Prostate gland (tissue), 2 donors: ENCODE measurements around the gene CXCL10. TPM values are rescaled to one million over a fixed set of nuclear protein-coding genes. Genes with fewer than 3 reads are reported as not detected.

Experiments
- DNase-seq: peaks from one replicate; pipeline ENCODE4 v3.0.0-alpha.2; 2019; ENCODE audit warnings: low spot score
- H3K27ac ChIP-seq, 2 donors: fragments of 200-600 bp; sonication (generic); 2 replicates each; pipeline ENCODE4 v1.5.1; 2017 to 2019
- H3K27me3 ChIP-seq: fragments of 200-600 bp; sonication (generic); replicated peaks from 2 replicates; pipeline ENCODE4 v1.5.1; 2019; ENCODE audit not compliant: insufficient read depth
- H3K36me3 ChIP-seq, 2 donors: fragments of 200-600 bp; sonication (generic); 1 replicate in 1 of 2; 2 replicates in 1 of 2; pipeline versions ENCODE4 v1.5.1 to v1.8.1; 2017 to 2019
- H3K4me1 ChIP-seq: fragments of 200-600 bp; sonication (generic); replicated peaks from 2 replicates; pipeline ENCODE4 v1.5.1; 2019
- H3K4me3 ChIP-seq, 2 donors: fragments of 200-600 bp; sonication (generic); 2 replicates each; pipeline ENCODE4 v1.5.1; 2017 to 2019
- H3K9me3 ChIP-seq: fragments of 200-600 bp; sonication (generic); 2 replicates; pipeline ENCODE4 v1.5.1; 2017
- POLR2A ChIP-seq: fragments of 450-650 bp; IDR thresholded peaks from one replicate; pipeline ENCODE4 v1.6.1; 2016; ENCODE audit warnings: antibody characterized with exemption, mild to moderate bottlenecking
- POLR2AphosphoS5 ChIP-seq: sonication (generic); formaldehyde crosslinking; IDR thresholded peaks from one replicate; pipeline ENCODE4 v1.6.1; 2017; ENCODE audit warnings: antibody characterized with exemption
- WGBS: methylation state at CpG from one replicate; pipeline ENCODE4 v1.1.5; 2018; 5-methylcytosine and 5-hydroxymethylcytosine counted together
- intact Hi-C: fragments of 100-400 bp; cut with DNase I; formaldehyde crosslinking; loops from one replicate; pipeline ENCODE4 v1.14.2; 2022
- total RNA-seq, 2 donors: library from RNA; depleted of rRNA; stranded (reverse); fragments of >200 nt; gene quantifications; one replicate each; pipeline ENCODE4 v1.1.0, GENCODE V29; 2016
- TF ChIP-seq, protein P1 (sequence below), 4 experiments: fragments of 200-600 bp in 2 of 4; fragments of 450-650 bp in 2 of 4; sonication (generic) in 2 of 4; IDR thresholded peaks; 1 replicate in 3 of 4; 2 replicates in 1 of 4; pipeline ENCODE4 v1.5.1; 2016 to 2019; ENCODE audit warnings: antibody characterized with exemption in 4 of 4, mild to moderate bottlenecking in 2 of 4, moderate library complexity in 2 of 4

CXCL10 gene
- total RNA-seq, 2 donors from 2014 or later = 0.51 TPM; not detected in 1

DNA sequence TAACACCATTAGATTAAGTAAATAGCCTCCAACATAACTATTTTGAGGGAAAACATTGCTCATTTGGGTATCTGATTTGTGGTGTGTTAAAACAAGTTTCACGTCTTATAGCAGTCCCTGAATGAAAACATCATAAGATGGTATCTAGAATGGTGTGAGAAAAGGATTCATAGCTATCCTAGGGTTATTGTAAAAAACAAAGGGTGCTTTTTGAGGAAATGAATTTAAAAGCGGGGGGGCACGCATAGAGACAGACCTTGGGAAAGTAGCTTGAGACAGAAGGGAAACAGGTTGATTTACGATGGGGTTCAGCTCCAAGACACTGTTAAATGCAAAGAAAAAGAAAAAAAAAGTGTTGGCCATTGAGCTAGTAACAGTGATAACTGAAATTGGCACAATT is 768 bp upstream of the CXCL10 start:
- no peak overlapping the region for H3K4me3 ChIP-seq
- no peaks in the 10 kb centered on the region for H3K4me1 ChIP-seq
- intact Hi-C loops = no loop called here
- 58% methylated on average over 4 of the region's 4 CpGs for WGBS
- H3K27ac ChIP-seq = no peak overlapping the region
- no peaks in the 10 kb centered on the region for H3K9me3 ChIP-seq
- TF ChIP-seq POLR2A = no peak
- TF ChIP-seq, protein P1, sequence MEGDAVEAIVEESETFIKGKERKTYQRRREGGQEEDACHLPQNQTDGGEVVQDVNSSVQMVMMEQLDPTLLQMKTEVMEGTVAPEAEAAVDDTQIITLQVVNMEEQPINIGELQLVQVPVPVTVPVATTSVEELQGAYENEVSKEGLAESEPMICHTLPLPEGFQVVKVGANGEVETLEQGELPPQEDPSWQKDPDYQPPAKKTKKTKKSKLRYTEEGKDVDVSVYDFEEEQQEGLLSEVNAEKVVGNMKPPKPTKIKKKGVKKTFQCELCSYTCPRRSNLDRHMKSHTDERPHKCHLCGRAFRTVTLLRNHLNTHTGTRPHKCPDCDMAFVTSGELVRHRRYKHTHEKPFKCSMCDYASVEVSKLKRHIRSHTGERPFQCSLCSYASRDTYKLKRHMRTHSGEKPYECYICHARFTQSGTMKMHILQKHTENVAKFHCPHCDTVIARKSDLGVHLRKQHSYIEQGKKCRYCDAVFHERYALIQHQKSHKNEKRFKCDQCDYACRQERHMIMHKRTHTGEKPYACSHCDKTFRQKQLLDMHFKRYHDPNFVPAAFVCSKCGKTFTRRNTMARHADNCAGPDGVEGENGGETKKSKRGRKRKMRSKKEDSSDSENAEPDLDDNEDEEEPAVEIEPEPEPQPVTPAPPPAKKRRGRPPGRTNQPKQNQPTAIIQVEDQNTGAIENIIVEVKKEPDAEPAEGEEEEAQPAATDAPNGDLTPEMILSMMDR (IDR thresholded peaks at IDR 0.05) = no peak
- TF ChIP-seq POLR2AphosphoS5 = no peak
- no peaks in the 10 kb centered on the region for H3K36me3 ChIP-seq
- no peaks in the 10 kb centered on the region for H3K27me3 ChIP-seq
- no peak for DNase-seq

DNA sequence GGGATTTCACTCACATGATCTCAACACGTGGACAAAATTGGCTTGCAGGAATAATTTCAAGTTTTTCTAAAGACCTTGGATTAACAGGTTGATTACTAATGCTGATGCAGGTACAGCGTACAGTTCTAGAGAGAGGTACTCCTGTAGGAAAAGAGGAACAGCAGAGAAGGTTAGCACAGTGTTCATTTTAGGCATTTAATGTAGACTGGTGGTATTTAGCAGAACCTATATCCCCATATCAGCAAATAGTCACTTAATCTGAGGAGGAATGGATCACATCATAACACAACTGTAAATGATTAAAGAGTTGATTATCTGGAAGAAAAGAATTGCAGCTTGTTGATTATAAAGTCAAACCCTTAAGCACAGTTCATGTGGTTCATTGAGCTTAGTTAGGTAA is 620 bp downstream of the CXCL10 start:
- Histone ChIP-seq H3K36me3 (no peaks in the 10 kb centered on the region), H3K27me3 (no peaks in the 10 kb centered on the region), H3K4me3 (no peak overlapping the region), H3K4me1 (no peaks in the 10 kb centered on the region), H3K27ac (no peak overlapping the region), H3K9me3 (no peaks in the 10 kb centered on the region)
- intact Hi-C loops = no loop called here
- DNase-seq = no peak
- WGBS = 81% methylated on average over 2 of the region's 2 CpGs
- TF ChIP-seq POLR2A = no peak
- TF ChIP-seq, protein P1 (IDR thresholded peaks at IDR 0.05) = no peak
- no peak for TF ChIP-seq POLR2AphosphoS5

DNA sequence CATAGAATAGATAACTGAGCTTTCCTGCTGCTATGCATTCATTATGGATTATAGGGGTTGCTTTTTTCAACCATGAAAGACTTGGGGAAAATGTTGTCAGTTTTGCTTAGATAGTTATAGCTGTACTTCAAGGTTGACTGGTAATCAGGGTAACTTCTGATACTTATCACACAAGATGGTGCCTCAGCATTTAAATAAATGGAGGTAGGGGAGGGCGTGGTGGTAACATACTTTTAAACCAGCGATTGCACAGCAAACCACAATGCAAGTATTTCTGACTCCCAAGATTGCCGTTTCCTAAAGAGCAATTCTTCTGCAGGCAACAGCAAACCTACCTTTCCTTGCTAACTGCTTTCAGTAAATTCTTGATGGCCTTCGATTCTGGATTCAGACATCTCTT is 1.3 kb downstream of the CXCL10 start:
- no peaks in the 10 kb centered on the region for H3K9me3 ChIP-seq
- no peaks in the 10 kb centered on the region for H3K4me1 ChIP-seq
- no peaks in the 10 kb centered on the region for H3K36me3 ChIP-seq
- no peak for DNase-seq
- WGBS = 78% methylated on average over 4 of the region's 4 CpGs
- no peak for TF ChIP-seq POLR2A
- TF ChIP-seq POLR2AphosphoS5 = no peak
- TF ChIP-seq, protein P1 (IDR thresholded peaks at IDR 0.05) = no peak
- no peak overlapping the region for H3K27ac ChIP-seq
- H3K27me3 ChIP-seq = no peaks in the 10 kb centered on the region
- intact Hi-C loops = no loop called here
- no peak overlapping the region for H3K4me3 ChIP-seq

DNA sequence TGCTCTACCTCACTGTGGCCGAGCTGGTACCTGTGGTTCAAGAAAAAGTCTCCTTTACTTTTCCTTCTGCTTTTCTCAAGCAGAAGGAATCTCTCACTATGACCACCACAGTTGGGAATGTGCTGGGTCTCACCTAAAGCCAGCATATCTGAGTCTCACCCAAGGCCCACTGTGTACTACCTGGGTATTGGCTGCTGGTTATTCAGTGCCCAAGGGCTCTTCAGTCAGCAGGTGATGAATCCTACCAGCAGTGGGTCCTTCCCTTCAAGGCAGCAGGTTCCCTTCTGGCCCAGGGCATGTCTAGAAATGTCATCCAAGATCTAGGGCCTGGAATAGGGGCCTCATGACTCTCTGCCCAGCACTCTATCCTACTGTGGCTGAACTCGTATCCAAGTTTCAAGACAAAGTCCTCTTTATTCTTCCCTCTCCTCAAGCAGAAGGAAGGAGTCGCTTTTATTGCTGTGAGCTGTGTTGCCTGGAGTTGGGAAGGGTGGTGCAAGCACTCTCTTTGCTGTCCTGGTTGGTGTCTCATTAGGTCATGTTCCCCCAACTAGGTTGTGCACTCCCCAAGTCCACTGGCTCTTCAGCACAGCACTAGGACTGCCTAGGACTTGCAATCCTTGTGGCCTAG is 6.1 kb downstream of the CXCL10 start:
- intact Hi-C loops = no loop called here
- Histone ChIP-seq H3K27ac (no peak overlapping the region), H3K27me3 (no peaks in the 10 kb centered on the region), H3K9me3 (no peaks in the 10 kb centered on the region), H3K36me3 (no peaks in the 10 kb centered on the region), H3K4me3 (no peak overlapping the region), H3K4me1 (peaks cover 5% of the 10 kb centered on the region)
- DNase-seq = no peak
- no peak for TF ChIP-seq POLR2A
- TF ChIP-seq POLR2AphosphoS5 = no peak
- TF ChIP-seq, protein P1 (IDR thresholded peaks at IDR 0.05) = no peak
- 92% methylated on average over 3 of the region's 3 CpGs for WGBS

DNA sequence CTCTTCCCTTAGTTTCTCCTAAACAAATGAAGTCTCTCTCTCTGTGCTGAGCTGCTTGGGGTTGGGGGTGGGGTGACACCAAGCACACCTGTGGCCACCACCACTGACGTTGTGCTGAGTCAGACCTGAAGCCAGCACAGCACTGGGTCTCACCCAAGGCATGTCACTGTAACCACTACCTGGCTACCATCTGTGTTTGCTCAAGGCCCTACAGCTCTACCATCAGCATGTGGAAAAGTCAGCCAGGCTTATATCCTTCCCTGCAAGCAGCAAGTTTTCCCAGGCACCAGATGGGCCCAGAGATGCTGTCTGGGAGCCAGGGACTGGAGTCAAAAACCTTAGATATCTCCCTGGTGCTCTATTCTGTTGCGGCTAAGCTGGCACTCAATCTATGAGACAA is 6.9 kb downstream of the CXCL10 start:
- H3K27me3 ChIP-seq = no peaks in the 10 kb centered on the region
- TF ChIP-seq POLR2AphosphoS5 = no peak
- TF ChIP-seq, protein P1 (IDR thresholded peaks at IDR 0.05) = no peak
- TF ChIP-seq POLR2A = no peak
- no peaks in the 10 kb centered on the region for H3K9me3 ChIP-seq
- 79% methylated on average over 2 of the region's 2 CpGs for WGBS
- no peaks in the 10 kb centered on the region for H3K36me3 ChIP-seq
- no peak overlapping the region for H3K27ac ChIP-seq
- H3K4me3 ChIP-seq = no peak overlapping the region
- DNase-seq = no peak
- intact Hi-C loops = no loop called here
- H3K4me1 ChIP-seq = peaks cover 5% of the 10 kb centered on the region
